Uterus (tissue), 4 donors: ENCODE measurements around the gene CTDSPL. TPM values are rescaled to one million over a fixed set of nuclear protein-coding genes. Genes with fewer than 3 reads are reported as not detected.

Experiments
- DNase-seq, 2 donors: peaks; one replicate each; pipeline ENCODE4 v3.0.0-alpha.2; 2019 to 2020
- H3K27ac ChIP-seq, 2 donors: fragments of 200-600 bp; sonication (generic); 1 replicate in 1 of 2; 2 replicates in 1 of 2; pipeline ENCODE4 v1.5.1; 2016 to 2018
- H3K27me3 ChIP-seq, 2 donors: fragments of 200-600 bp; sonication (generic); one replicate each; pipeline ENCODE4 v1.5.1; 2018 to 2019; ENCODE audit warnings: control low read depth in 1 of 2
- H3K36me3 ChIP-seq, 2 donors: fragments of 200-600 bp; sonication (generic); one replicate each; pipeline ENCODE4 v1.5.1; 2019; ENCODE audit warnings: control low read depth in 1 of 2
- H3K4me1 ChIP-seq, 2 donors: fragments of 200-600 bp; sonication (generic); one replicate each; pipeline ENCODE4 v1.5.1; 2018 to 2019; ENCODE audit warnings: control low read depth in 1 of 2
- H3K4me3 ChIP-seq, 2 donors: fragments of 200-600 bp; sonication (generic); 1 replicate in 1 of 2; 2 replicates in 1 of 2; pipeline ENCODE4 v1.5.1; 2018 to 2019; ENCODE audit warnings: mild to moderate bottlenecking in 1 of 2
- H3K9me3 ChIP-seq, 2 donors: fragments of 200-600 bp; sonication (generic); one replicate each; pipeline ENCODE4 v1.5.1; 2019; ENCODE audit warnings: control low read depth in 1 of 2
- POLR2A ChIP-seq, 2 donors: fragments of 450-650 bp; IDR thresholded peaks; one replicate each; pipeline ENCODE4 v1.6.1; 2016; ENCODE audit warnings: antibody characterized with exemption in 2 of 2, mild to moderate bottlenecking in 1 of 2, moderate library complexity in 1 of 2
- intact Hi-C: fragments of 100-400 bp; cut with DNase I; formaldehyde crosslinking; loops from one replicate; pipeline ENCODE4 v1.15.1; 2023; ENCODE audit warnings: low total_unique reads
- total RNA-seq, 4 donors: library from RNA; depleted of rRNA in 3 of 4; stranded (reverse); fragments of >200 nt in 3 of 4; gene quantifications; one replicate each; pipeline versions ENCODE4 v1.1.0 to v1.2.4, GENCODE V29; 2014 to 2023
- TF ChIP-seq, protein P1 (sequence below), 4 experiments: fragments of 200-600 bp in 2 of 4; fragments of 450-650 bp in 2 of 4; sonication (generic) in 2 of 4; IDR thresholded peaks; one replicate each; pipeline ENCODE4 v1.5.1; 2016 to 2019; ENCODE audit warnings: antibody characterized with exemption in 4 of 4, mild to moderate bottlenecking in 2 of 4, moderate library complexity in 1 of 4
- donor health status: DM: yes; HTN: yes; CAD: no.

The CTDSPL gene
- total RNA-seq, 4 donors from 2014 or later = 6.4 to 55.9 (median 28.7) TPM

DNA sequence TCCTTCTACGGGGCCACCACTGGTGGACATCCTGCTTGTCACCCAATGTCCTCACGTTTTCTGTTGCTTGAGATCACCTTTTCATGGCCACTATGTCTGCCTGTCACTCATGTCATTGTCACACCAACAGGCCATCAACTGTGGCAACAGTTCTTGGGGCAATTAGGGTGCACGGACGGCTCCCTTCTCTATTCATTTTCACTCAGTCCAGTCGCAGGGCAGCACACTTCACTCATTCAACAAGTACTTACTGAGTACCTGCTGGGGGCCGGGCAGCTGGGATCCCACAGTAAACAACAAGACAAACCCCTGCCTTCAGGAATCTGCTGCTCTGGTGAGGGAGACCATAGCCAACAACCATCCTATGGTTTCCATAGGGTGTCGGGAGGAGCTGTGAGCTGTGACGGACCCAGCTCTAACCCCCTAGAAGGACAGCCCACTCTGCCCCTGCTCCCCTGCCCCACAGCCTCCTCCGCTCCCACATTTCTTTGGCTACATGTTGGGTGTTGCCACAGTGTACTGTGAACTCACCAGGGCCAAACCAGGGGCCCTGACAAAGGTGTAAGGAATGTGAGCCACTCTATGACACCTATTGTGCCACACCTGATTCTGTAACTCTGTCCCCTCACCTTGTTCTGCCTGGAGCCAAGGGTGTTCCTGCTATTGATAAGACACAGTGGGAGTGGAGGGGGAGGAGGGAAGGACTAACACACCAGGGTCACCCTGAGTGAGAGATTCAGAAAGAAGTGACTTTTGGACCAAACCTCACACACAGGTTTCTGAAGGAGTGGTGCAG lies 130.8 kb downstream of the CTDSPL start:
- DNase-seq = no peak
- Histone ChIP-seq H3K9me3 (no peaks in the 10 kb centered on the region), H3K27ac (no peak overlapping the region), H3K4me1 (peaks cover 0 to 5% of the 10 kb centered on the region in 2 donors), H3K4me3 (no peak overlapping the region), H3K36me3 (no peaks in the 10 kb centered on the region), H3K27me3 (no peaks in the 10 kb centered on the region)
- intact Hi-C loops = no loop called here
- TF ChIP-seq, protein P1, sequence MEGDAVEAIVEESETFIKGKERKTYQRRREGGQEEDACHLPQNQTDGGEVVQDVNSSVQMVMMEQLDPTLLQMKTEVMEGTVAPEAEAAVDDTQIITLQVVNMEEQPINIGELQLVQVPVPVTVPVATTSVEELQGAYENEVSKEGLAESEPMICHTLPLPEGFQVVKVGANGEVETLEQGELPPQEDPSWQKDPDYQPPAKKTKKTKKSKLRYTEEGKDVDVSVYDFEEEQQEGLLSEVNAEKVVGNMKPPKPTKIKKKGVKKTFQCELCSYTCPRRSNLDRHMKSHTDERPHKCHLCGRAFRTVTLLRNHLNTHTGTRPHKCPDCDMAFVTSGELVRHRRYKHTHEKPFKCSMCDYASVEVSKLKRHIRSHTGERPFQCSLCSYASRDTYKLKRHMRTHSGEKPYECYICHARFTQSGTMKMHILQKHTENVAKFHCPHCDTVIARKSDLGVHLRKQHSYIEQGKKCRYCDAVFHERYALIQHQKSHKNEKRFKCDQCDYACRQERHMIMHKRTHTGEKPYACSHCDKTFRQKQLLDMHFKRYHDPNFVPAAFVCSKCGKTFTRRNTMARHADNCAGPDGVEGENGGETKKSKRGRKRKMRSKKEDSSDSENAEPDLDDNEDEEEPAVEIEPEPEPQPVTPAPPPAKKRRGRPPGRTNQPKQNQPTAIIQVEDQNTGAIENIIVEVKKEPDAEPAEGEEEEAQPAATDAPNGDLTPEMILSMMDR (IDR thresholded peaks at IDR 0.05) = no peak
- no peak for TF ChIP-seq POLR2A (IDR thresholded peaks at IDR 0.05)

DNA sequence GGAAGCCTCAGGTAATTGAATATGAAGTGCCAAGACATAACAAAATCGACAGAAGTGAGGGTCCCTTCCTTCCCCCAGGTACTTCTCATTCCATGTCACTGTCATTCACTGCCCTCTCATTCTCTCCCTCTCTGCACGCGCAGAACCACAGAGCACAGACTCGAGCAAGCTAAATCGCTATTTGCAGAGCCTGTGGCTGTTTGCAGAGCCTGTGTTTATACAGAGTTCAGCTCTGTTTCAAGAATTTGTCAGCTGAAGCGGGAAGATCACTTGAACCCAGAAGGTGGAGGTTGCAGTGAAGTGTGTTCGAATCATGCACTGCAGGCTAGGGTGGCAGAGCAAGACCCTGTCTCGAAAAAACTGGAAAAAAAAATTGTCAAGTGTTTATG lies 131.4 kb downstream of the CTDSPL start:
- peak overlapping the region; percentile 67 to 83 for H3K27ac ChIP-seq
- H3K4me3 ChIP-seq = no peak overlapping the region

DNA sequence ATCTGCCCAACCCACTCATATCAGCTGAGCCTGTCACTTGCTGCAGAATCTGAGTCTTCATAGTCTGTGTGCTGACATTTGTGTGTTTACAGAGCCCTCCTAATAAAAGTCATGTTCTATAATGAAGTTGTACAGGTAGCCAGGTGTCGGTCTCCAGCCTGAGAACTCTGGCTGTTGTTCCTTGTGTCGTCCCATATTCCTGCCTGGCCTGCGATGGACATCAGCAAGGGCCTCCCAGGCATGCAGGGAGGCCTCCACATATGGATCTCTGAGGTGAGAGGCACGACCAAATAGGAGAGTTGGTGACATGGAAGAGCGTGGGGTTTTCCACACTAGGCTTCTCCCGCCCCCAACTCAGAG lies 131.8 kb downstream of the CTDSPL start:
- Histone ChIP-seq H3K27me3 (no peaks in the 10 kb centered on the region), H3K4me3 (peak overlapping the region; percentile 37 to 54), H3K9me3 (no peaks in the 10 kb centered on the region), H3K36me3 (no peaks in the 10 kb centered on the region), H3K27ac (peak overlapping the region; percentile 67 to 83), H3K4me1 (peaks cover 4 to 5% of the 10 kb centered on the region in 2 donors)
- no peak for DNase-seq
- intact Hi-C loops = no loop called here
- TF ChIP-seq, protein P1 (IDR thresholded peaks at IDR 0.05) = no peak
- no peak for TF ChIP-seq POLR2A (IDR thresholded peaks at IDR 0.05)

More for the DNA sequence above, 131.4 kb downstream of the CTDSPL start:
- peaks cover under 1 to 5% of the 10 kb centered on the region in 2 donors for H3K4me1 ChIP-seq
- no peaks in the 10 kb centered on the region for H3K9me3 ChIP-seq
- DNase-seq = peak in 1 of 2 donors; percentile 10
- H3K36me3 ChIP-seq = no peaks in the 10 kb centered on the region
- H3K27me3 ChIP-seq = no peaks in the 10 kb centered on the region
- no peak for TF ChIP-seq POLR2A (IDR thresholded peaks at IDR 0.05)
- TF ChIP-seq, protein P1 (IDR thresholded peaks at IDR 0.05) = no peak
- intact Hi-C loops = no loop called here

DNA sequence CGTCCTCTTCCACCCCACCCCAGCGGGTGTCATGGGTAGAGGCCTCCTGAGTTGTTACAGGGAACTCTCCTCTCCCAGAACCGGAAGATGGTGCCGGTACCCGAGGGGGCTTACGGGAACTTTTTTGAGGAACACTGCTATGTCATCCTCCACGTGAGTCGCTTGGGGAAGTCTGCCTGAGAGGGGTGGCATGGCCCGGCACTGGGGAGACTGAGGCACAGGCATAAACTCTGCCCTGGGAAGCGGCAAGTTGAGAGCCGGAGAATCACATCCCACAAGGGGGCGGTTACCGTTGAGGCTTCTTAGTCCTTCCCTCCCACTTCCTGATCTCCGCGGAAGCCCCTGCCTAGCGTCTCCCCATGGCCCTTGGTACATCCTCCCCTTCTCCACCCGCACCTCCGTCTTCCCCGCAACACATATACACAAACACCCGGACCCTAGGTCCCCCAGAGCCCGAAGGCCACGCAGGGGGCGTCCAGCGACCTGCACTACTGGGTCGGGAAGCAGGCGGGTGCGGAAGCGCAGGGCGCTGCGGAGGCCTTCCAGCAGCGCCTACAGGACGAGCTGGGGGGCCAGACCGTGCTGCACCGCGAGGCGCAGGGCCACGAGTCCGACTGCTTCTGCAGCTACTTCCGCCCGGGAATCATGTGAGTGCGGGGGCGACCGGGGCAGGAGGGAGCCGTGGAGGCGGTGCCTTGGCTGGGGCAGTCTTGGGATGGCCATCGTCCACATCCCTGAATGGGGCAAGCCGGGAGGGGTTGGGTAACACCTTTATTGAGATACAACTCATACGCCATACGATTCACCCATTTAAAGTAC lies 132.3 kb downstream of the CTDSPL start:
- DNase-seq = peak; percentile 83 to 87
- Histone ChIP-seq H3K36me3 (no peaks in the 10 kb centered on the region), H3K4me1 (peaks cover 5% of the 10 kb centered on the region in 2 donors), H3K9me3 (no peaks in the 10 kb centered on the region), H3K27me3 (no peaks in the 10 kb centered on the region), H3K27ac (peak overlapping the region; percentile 67 to 83), H3K4me3 (peak overlapping the region; percentile 37 to 54)
- intact Hi-C loops = no loop called here
- TF ChIP-seq, protein P1 (IDR thresholded peaks at IDR 0.05) = peak in 3 of 4 experiments; percentile 4 to 24 (median 21)
- peak in 1 of 2 donors; percentile 53 for TF ChIP-seq POLR2A (IDR thresholded peaks at IDR 0.05)

DNA sequence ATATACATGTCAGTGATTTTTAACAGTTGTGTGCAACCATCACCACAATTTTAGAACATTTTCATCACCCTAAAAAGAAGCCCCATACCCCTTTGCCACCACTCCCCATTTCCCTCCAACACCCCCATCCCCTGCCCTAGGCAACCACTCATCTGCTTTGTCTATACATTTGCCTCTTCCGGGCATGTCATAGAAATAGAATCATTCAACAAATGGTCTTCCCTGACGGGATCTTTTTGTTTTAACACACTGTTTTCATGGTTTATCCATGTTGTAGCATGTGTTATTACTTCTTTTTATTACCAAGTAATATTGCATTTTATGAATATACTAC lies 132.9 kb downstream of the CTDSPL start:
- Histone ChIP-seq H3K27ac (peak overlapping the region; percentile 67 to 83), H3K4me3 (peak overlapping the region; percentile 37 to 54)
- no peak for DNase-seq

More for the DNA sequence above, 132.9 kb downstream of the CTDSPL start:
- Histone ChIP-seq H3K36me3 (no peaks in the 10 kb centered on the region), H3K4me1 (peaks cover 5 to 8% of the 10 kb centered on the region in 2 donors), H3K9me3 (no peaks in the 10 kb centered on the region), H3K27me3 (no peaks in the 10 kb centered on the region)
- TF ChIP-seq, protein P1 (IDR thresholded peaks at IDR 0.05) = no peak
- no peak for TF ChIP-seq POLR2A (IDR thresholded peaks at IDR 0.05)
- intact Hi-C loops = no loop called here
